GM12873 (cell line): ENCODE data around the gene RNASE2.
A peak's percentile ranks its signal among the peaks of the same experiment; 100 is the strongest.
"Not testable (repeated sequence)": the region's sequence is repeated elsewhere in the genome, so short reads cannot be mapped to it uniquely, and the experiment has no call there.

Experiments used
- TF ChIP-seq, protein P1 (sequence below): IDR thresholded peaks from 2 replicates; pipeline ENCODE4 v1.5.1; 2012; ENCODE audit warnings: low read depth, mild to moderate bottlenecking, moderate library complexity, low read length, control low read depth; ENCODE audit not compliant: insufficient read depth; ENCODE audit errors: missing control alignments

The RNASE2 gene

DNA sequence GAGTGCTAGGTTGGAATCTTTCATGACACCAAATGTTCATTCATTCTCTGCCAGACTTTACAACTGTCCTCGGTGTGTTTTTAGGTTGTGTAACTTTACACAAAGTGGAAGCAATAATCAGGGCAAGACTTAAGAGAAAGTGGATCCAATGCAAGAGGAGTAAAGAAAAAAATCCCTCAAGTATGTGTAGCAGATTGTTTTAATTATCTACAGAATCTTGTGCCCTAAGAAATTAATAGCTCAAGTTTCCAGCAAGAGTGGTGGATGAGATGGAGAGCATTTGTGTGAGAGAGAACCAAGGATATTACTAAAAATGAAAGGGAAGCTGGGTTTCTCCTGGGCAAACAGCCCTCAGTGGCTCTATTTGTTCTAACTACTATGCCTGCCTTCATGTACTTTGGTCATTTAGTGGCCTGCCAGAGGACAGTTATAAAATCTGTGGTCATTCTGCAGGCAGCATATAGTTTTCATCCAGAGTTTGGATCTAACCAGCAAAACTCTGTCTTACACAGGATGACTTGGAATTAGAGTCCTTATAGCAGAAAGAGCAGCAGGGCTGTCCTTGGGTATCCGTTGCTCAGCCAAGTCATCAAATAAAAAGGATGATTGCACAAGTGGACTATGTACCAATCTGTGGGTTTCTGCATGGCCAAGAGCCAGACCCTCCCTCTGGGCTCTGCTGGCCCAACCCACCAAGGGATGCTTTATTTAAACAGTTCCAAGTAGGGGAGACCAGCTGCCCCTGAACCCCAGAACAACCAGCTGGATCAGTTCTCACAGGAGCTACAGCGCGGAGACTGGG is at the start of gene RNASE2:
Gene RNASE2 (plus strand): TSS at position 752 of the 802 bp plus-strand sequence. CDS start 285 bp downstream, outside the sequence.
- TF ChIP-seq, protein P1, sequence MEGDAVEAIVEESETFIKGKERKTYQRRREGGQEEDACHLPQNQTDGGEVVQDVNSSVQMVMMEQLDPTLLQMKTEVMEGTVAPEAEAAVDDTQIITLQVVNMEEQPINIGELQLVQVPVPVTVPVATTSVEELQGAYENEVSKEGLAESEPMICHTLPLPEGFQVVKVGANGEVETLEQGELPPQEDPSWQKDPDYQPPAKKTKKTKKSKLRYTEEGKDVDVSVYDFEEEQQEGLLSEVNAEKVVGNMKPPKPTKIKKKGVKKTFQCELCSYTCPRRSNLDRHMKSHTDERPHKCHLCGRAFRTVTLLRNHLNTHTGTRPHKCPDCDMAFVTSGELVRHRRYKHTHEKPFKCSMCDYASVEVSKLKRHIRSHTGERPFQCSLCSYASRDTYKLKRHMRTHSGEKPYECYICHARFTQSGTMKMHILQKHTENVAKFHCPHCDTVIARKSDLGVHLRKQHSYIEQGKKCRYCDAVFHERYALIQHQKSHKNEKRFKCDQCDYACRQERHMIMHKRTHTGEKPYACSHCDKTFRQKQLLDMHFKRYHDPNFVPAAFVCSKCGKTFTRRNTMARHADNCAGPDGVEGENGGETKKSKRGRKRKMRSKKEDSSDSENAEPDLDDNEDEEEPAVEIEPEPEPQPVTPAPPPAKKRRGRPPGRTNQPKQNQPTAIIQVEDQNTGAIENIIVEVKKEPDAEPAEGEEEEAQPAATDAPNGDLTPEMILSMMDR = not testable (repeated sequence)

DNA sequence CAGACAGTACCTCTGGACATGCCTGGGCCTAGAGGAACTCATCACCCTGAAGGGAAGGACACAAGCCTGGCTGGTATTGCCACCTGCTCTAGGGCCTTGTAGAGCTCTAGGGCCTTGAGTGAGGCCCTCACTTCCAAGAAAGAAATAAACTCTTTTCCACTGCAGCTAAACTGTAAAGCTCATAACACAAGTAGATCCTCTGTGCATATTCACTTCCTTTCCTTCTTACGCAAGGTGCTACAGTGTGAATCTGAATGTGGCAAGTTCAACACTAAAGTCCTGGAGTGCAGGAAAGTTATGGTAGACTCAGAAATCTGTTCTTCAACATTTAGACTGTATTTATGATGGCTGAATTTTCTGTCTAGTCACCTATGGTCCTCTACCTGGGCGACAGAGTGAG is 49.6 kb upstream of the RNASE2 start:
- TF ChIP-seq, protein P1 = no peak

DNA sequence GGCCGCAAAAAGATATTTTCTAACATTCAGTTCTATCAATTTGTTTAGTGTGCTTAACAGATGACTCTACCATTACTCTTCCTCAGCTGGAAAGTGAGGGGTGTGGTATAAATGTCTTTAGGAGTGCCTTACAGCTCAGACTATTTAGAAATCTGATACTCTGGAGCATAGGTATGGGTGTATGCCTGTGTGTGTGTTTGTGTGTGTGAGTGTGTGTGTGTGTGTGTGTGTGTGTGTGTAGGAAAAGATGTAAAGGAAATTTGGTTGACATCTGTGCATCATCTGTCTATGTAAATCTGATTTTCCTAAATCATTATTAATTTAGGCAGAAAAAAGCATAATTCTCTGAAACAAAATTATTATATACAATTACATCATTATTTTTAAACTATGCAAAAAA is 48.1 kb upstream of the RNASE2 start:
- TF ChIP-seq, protein P1 = no peak

DNA sequence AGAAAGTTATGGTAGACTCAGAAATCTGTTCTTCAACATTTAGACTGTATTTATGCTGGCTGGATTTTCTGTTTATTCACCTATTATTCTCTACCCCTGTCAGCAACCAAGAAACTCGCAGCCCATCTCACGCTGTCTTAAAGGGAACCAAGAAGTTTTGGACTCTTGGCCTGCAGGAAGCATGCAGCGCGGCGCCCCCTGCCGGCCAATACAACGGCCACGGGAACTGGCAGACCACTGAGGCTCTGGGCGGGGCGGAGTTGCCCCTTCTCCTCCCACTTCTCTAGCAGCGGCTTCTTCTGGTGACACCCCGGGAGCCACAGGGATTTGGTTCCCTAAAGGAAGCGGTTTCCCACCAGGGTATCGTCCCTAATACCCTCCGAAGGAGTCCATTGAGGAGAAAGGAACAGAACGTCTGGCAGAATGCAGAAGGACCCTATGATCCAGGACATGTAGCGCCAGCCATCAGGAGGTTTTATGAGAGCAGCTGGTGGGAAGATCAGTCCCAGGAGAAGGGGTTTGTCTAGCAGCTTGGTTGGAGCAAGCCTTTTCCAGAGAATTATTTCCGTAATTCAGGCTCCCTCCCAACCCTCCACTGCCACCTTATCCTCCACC is 21.0 kb upstream of the RNASE2 start:
- TF ChIP-seq, protein P1 = peak; percentile 66

DNA sequence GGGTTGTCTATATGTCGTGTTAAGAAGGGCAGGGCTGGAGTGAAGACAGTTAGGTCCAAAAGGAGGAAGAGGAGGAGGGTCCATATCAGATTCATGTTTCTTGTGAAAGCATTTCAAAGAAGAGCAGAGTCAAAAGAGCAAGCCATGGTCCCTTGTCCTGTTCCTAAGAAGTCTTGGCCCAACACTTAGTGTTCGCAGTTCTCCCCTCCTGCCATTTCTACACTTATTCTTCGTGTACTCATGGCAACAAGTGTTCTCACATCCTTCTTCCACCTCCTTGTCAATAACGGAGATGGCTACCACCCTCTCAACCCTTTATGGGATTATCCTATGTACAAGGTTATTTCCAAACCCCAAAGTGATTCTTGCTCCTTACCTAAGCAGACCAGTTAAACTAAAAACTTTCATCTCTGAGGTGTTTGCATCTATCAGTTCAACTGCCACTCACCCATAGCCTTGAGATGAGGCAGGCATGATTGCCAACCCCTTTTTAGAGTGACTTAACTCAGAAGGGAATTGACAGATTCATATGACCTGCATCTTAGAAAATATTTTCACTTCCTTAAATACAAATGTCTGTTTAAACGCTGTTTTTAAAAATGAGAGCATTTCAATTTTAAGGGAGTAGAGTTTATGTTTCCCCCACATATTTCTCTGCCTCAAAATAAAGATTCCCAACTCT is 19.8 kb upstream of the RNASE2 start:
- TF ChIP-seq, protein P1 = no peak

DNA sequence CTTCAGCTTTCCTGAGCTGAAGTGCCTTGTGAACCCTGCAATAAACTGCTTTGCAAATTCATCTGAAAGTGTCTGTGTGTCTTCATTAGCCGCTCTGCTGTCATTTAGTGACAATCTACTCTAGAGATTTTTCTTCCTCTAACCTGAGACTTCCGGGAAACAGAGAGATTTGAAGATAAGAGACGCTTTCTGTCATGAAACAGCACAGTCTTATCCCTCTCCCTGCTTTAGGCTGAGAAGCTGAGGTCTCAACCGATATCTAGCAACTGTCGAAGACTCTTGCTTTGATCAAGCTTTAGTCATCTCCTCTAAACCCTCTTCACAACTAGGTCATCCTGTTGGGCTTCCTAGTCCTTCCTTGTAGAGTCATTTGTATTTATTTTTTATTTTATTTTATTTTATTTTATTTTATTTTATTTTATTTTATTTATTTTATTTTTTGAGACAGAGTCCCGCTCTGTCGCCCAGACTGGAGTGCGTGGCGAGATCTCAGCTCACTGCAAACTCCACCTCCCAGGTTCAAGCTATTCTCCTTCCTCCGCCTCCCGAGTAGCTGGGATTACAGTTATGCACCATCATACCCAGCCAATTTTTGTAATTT is 1.2 kb downstream of the RNASE2 start:
- TF ChIP-seq, protein P1 = no peak

DNA sequence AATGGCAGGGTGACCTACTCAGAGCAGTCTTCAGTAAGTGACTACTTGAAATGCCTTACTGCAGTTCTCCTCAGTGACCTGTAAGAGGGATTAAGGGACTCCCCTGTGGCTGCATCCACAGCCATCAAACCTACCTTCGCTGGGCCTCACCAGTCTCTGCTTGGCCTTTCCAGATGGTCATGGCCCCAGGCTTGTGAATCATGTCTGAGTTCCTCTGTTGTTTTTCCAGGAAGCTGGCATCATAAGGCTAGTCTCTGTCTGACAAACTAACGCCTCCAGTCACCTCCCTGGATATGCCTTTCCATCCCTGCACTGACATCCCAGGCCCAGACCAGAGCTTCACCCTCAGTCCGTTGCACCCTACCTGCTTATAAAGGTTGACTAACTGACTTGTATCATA is 14.0 kb downstream of the RNASE2 start:
- TF ChIP-seq, protein P1 = no peak
